Lower lobe of right lung (tissue), 2 donors: Measurements from ENCODE around the gene ANKH. TPM values are rescaled to one million over a fixed set of nuclear protein-coding genes. Genes with fewer than 3 reads are reported as not detected.

Experiments
- ATAC-seq, 2 donors: fragments of 200-7000 bp; cut with Tn5 transposase; one replicate each; pipeline ENCODE4 v1.9.1; 2020 to 2022; ENCODE audit warnings: mild to moderate bottlenecking in 2 of 2, moderate library complexity in 2 of 2
- DNase-seq: peaks from one replicate; pipeline ENCODE4 v3.0.0-alpha.2; 2020
- H3K27ac ChIP-seq: fragments of 200-600 bp; one replicate; pipeline ENCODE4 v1.8.0; 2022
- H3K27me3 ChIP-seq: fragments of 200-600 bp; one replicate; pipeline ENCODE4 v1.8.0; 2022; ENCODE audit warnings: low read depth
- H3K36me3 ChIP-seq: fragments of 200-600 bp; one replicate; pipeline ENCODE4 v1.8.0; 2022; ENCODE audit warnings: mild to moderate bottlenecking
- H3K4me1 ChIP-seq: fragments of 200-600 bp; one replicate; pipeline ENCODE4 v1.8.0; 2022
- H3K4me3 ChIP-seq: fragments of 200-600 bp; one replicate; pipeline ENCODE4 v1.8.0; 2022; ENCODE audit warnings: mild to moderate bottlenecking
- H3K9me3 ChIP-seq: fragments of 200-600 bp; one replicate; pipeline ENCODE4 v1.8.0; 2022
- CTCF ChIP-seq: fragments of 200-600 bp; IDR thresholded peaks from one replicate; pipeline ENCODE4 v1.8.0; 2022; ENCODE audit warnings: antibody characterized with exemption, mild to moderate bottlenecking
- intact Hi-C: fragments of 100-400 bp; cut with DNase I; formaldehyde crosslinking; loops from one replicate; pipeline ENCODE4 v1.11.0; 2022
- total RNA-seq: library from RNA; stranded (reverse); fragmentation: NEBNext Ultra II Directional; extraction: Animal tissue kit (Norgen Biotek cat#: 25700); gene quantifications from one replicate; pipeline ENCODE4 v1.2.1, GENCODE V29; 2021
- donor health status: DM: no; HTN: yes; CAD: no; lungs with severe emphysema.

ANKH gene
- total RNA-seq, 1 donor from 2014 or later, result 53.7 TPM

- no peak for TF ChIP-seq CTCF
- DNase-seq, result no peak
- intact Hi-C loops, result no loop called here
- no peak overlapping the region for H3K27ac ChIP-seq
- no peaks in the 10 kb centered on the region for H3K4me1 ChIP-seq
- no peak for ATAC-seq
- no peaks in the 10 kb centered on the region for H3K27me3 ChIP-seq
- H3K36me3 ChIP-seq, result peaks cover 71% of the 10 kb centered on the region
- no peaks in the 10 kb centered on the region for H3K9me3 ChIP-seq
- no peak overlapping the region for H3K4me3 ChIP-seq
Measured at GRCh38 chr5:14715481-14715880, 156.1 kb downstream of the ANKH start.

- no peak for TF ChIP-seq CTCF
- H3K36me3 ChIP-seq, result peaks cover 78% of the 10 kb centered on the region
- ATAC-seq (no peak), DNase-seq (no peak)
- H3K4me3 ChIP-seq, result no peak overlapping the region
- intact Hi-C loops, result no loop called here
- no peaks in the 10 kb centered on the region for H3K27me3 ChIP-seq
- H3K4me1 ChIP-seq, result no peaks in the 10 kb centered on the region
- H3K27ac ChIP-seq, result no peak overlapping the region
- no peaks in the 10 kb centered on the region for H3K9me3 ChIP-seq
Measured at GRCh38 chr5:14714706-14715105, 156.9 kb downstream of the ANKH start.

- H3K27me3 ChIP-seq, result no peaks in the 10 kb centered on the region
- no peak overlapping the region for H3K4me3 ChIP-seq
- ATAC-seq, result peak in 1 of 2 donors; percentile 35
- H3K36me3 ChIP-seq, result peaks cover 88% of the 10 kb centered on the region
- intact Hi-C loops, result no loop called here
- DNase-seq, result no peak
- H3K9me3 ChIP-seq, result no peaks in the 10 kb centered on the region
- no peaks in the 10 kb centered on the region for H3K4me1 ChIP-seq
- H3K27ac ChIP-seq, result no peak overlapping the region
- TF ChIP-seq CTCF, result no peak
Measured at GRCh38 chr5:14713476-14714390, 157.8 kb downstream of the ANKH start.

GRCh38 chr5:14712666-14713065 lies 158.9 kb downstream of the ANKH start:
- TF ChIP-seq CTCF, result no peak
- Histone ChIP-seq H3K4me3 (no peak overlapping the region), H3K36me3 (peaks cover 96% of the 10 kb centered on the region), H3K27me3 (no peaks in the 10 kb centered on the region), H3K4me1 (no peaks in the 10 kb centered on the region), H3K9me3 (no peaks in the 10 kb centered on the region), H3K27ac (no peak overlapping the region)
- intact Hi-C loops, result no loop called here
- no peak for ATAC-seq
- DNase-seq, result no peak

- no peak for TF ChIP-seq CTCF
- no peaks in the 10 kb centered on the region for H3K4me1 ChIP-seq
- ATAC-seq (no peak), DNase-seq (no peak)
- no peaks in the 10 kb centered on the region for H3K27me3 ChIP-seq
- peaks cover 96% of the 10 kb centered on the region for H3K36me3 ChIP-seq
- no peaks in the 10 kb centered on the region for H3K9me3 ChIP-seq
- H3K4me3 ChIP-seq, result no peak overlapping the region
- intact Hi-C loops, result no loop called here
- no peak overlapping the region for H3K27ac ChIP-seq
Measured at GRCh38 chr5:14712131-14712530, 159.4 kb downstream of the ANKH start.
